K562 (cell line): ENCODE results near the gene PRKAG1. TPM values are rescaled to one million over a fixed set of nuclear protein-coding genes. Genes with fewer than 3 reads are reported as not detected.

Experiments used
- CREB3 ChIP-seq: fragments of 450-650 bp; conservative IDR thresholded peaks from 2 replicates; pipeline ENCODE4 v1.6.1; 2016; ENCODE audit warnings: missing genetic modification characterization, low read depth, mild to moderate bottlenecking, missing compliant biosample characterization, moderate library complexity
- ERF ChIP-seq: fragments of 450-650 bp; formaldehyde crosslinking; IDR thresholded peaks from 2 replicates; pipeline ENCODE4 v1.4.0; 2020; ENCODE audit warnings: mild to moderate bottlenecking, mixed read lengths
- PBX2 ChIP-seq, 2 experiments: IDR thresholded peaks in 1 of 2; conservative IDR thresholded peaks in 1 of 2; 2 replicates each; pipeline ENCODE4 v1.6.1; 2016; ENCODE audit warnings: low read depth in 2 of 2, mild to moderate bottlenecking in 1 of 2, missing compliant biosample characterization in 1 of 2, missing genetic modification characterization in 1 of 2, moderate library complexity in 1 of 2
- PYGO2 ChIP-seq: fragments of 450-650 bp; IDR thresholded peaks from 2 replicates; pipeline ENCODE4 v1.6.1; 2016; ENCODE audit warnings: mild to moderate bottlenecking, missing genetic modification characterization, moderate library complexity, missing compliant biosample characterization
- SMARCE1 ChIP-seq: fragments of 450-650 bp; IDR thresholded peaks from 2 replicates; pipeline ENCODE4 v1.7.1; 2016; ENCODE audit warnings: mild to moderate bottlenecking
- ZNF140 ChIP-seq: fragments of 250-450 bp; sonication (Bioruptor Pico); IDR thresholded peaks from 2 replicates; pipeline ENCODE4 v1.8.0; 2021; ENCODE audit warnings: moderate library complexity, mild to moderate bottlenecking, inconsistent platforms
- ZNF217 ChIP-seq: sonication (generic); formaldehyde crosslinking; IDR thresholded peaks from 2 replicates; pipeline ENCODE4 v1.8.0; 2022; ENCODE audit warnings: mild to moderate bottlenecking, missing genetic modification reagents
- polyA plus RNA-seq, 8 experiments: library from polyadenylated mRNA; depleted of rRNA in 4 of 8; stranded (reverse) in 5 of 8; unstranded in 3 of 8; fragments of >200 nt; fragmentation: Nextera tagmentation in 2 of 8; fragmentation: Illumina TruSeq in 1 of 8; extraction: Ambion mirVana in 2 of 8; extraction: Trizol in 1 of 8; gene quantifications; 2 replicates each; pipeline versions ENCODE4 v1.2.1 to v1.2.3, GENCODE V29; 2011 to 2014; ENCODE audit warnings: inconsistent platforms in 1 of 8, missing spikeins in 1 of 8
- total RNA-seq, 7 experiments: library from RNA; depleted of rRNA in 6 of 7; stranded (reverse); fragments of >200 nt in 6 of 7; fragmentation: Illumina TruSeq in 2 of 7; extraction: Trizol in 2 of 7; gene quantifications; 2 replicates each; pipeline versions ENCODE4 v1.2.1 to v1.2.3, GENCODE V29; 2011 to 2021; ENCODE audit warnings: low replicate concordance in 1 of 7
- TF ChIP-seq, protein P1 (sequence below), 2 experiments: fragments of 450-650 bp; formaldehyde crosslinking in 1 of 2; IDR thresholded peaks; 2 replicates each; pipeline versions ENCODE4 v1.4.0 to v1.6.1; 2014 to 2020; ENCODE audit warnings: mild to moderate bottlenecking in 2 of 2, borderline replicate concordance in 1 of 2, low read depth in 1 of 2
- TF ChIP-seq, protein P2 (sequence below): fragments of 200-400 bp; formaldehyde crosslinking; IDR thresholded peaks from 2 replicates; pipeline ENCODE4 v1.6.1; 2017; ENCODE audit warnings: mild to moderate bottlenecking, low read depth, low read length, moderate library complexity

Gene PRKAG1
- total and polyA plus RNA-seq, 9 of the 15 experiments (the other 6 are each of a cell fraction or from before 2014, with no cell fraction given): 51.1 to 126 (median 79.1) TPM

- TF ChIP-seq ZNF140 (CRISPR knock-in tag) (no peak), ERF (CRISPR knock-in tag) (0 out of 2 replicates have a peak, but pooled peaks have one; percentile 32), PYGO2 (tag) (no peak), SMARCE1 (peak; percentile 13; the same call in 1 of the 2 replicates), CREB3 (tag) (peak; percentile 69; the same call in 1 of the 2 replicates), ZNF217 (CRISPR knock-in tag) (no peak), PBX2 (CRISPR knock-in tag; IDR thresholded peaks at IDR 0.05; ENCODE audit: low read depth) (no peak), PBX2 (tag; conservative IDR thresholded peaks at IDR 0.05; ENCODE audit: low read depth) (no peak)
- TF ChIP-seq, protein P1, sequence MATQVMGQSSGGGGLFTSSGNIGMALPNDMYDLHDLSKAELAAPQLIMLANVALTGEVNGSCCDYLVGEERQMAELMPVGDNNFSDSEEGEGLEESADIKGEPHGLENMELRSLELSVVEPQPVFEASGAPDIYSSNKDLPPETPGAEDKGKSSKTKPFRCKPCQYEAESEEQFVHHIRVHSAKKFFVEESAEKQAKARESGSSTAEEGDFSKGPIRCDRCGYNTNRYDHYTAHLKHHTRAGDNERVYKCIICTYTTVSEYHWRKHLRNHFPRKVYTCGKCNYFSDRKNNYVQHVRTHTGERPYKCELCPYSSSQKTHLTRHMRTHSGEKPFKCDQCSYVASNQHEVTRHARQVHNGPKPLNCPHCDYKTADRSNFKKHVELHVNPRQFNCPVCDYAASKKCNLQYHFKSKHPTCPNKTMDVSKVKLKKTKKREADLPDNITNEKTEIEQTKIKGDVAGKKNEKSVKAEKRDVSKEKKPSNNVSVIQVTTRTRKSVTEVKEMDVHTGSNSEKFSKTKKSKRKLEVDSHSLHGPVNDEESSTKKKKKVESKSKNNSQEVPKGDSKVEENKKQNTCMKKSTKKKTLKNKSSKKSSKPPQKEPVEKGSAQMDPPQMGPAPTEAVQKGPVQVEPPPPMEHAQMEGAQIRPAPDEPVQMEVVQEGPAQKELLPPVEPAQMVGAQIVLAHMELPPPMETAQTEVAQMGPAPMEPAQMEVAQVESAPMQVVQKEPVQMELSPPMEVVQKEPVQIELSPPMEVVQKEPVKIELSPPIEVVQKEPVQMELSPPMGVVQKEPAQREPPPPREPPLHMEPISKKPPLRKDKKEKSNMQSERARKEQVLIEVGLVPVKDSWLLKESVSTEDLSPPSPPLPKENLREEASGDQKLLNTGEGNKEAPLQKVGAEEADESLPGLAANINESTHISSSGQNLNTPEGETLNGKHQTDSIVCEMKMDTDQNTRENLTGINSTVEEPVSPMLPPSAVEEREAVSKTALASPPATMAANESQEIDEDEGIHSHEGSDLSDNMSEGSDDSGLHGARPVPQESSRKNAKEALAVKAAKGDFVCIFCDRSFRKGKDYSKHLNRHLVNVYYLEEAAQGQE (IDR thresholded peaks at IDR 0.05; ENCODE audit: borderline replicate concordance): peak; percentile 93
- TF ChIP-seq, protein P1 (CRISPR knock-in tag; IDR thresholded peaks at IDR 0.05; ENCODE audit: low read depth): peak; percentile 74; the same call in 1 of the 2 replicates
- TF ChIP-seq, protein P2, sequence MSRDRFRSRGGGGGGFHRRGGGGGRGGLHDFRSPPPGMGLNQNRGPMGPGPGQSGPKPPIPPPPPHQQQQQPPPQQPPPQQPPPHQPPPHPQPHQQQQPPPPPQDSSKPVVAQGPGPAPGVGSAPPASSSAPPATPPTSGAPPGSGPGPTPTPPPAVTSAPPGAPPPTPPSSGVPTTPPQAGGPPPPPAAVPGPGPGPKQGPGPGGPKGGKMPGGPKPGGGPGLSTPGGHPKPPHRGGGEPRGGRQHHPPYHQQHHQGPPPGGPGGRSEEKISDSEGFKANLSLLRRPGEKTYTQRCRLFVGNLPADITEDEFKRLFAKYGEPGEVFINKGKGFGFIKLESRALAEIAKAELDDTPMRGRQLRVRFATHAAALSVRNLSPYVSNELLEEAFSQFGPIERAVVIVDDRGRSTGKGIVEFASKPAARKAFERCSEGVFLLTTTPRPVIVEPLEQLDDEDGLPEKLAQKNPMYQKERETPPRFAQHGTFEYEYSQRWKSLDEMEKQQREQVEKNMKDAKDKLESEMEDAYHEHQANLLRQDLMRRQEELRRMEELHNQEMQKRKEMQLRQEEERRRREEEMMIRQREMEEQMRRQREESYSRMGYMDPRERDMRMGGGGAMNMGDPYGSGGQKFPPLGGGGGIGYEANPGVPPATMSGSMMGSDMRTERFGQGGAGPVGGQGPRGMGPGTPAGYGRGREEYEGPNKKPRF: no peak
These were observed at the start of gene PRKAG1 (continued) for GRCh38 chr12:49018261-49019119.
